Endothelial cell of umbilical vein (primary cell): ENCODE measurements around the gene SPRR2E.

ENCODE experiments used
- CTCF ChIP-seq, 2 donors: IDR thresholded peaks; 1 replicate in 1 of 2; 2 replicates in 1 of 2; pipeline ENCODE4 v1.5.1; 2011; ENCODE audit warnings: low read length in 2 of 2, mild to moderate bottlenecking in 2 of 2, moderate library complexity in 2 of 2, control low read depth in 1 of 2, inconsistent platforms in 1 of 2, low read depth in 1 of 2; ENCODE audit not compliant: insufficient read depth in 1 of 2; ENCODE audit errors: extremely low read depth in 1 of 2
- EZH2 ChIP-seq: IDR thresholded peaks from 2 replicates; pipeline ENCODE4 v1.6.1; 2012; ENCODE audit warnings: borderline replicate concordance, low read depth, mild to moderate bottlenecking, moderate library complexity, low read length, inconsistent platforms; ENCODE audit not compliant: severe bottlenecking
- FOS ChIP-seq: IDR thresholded peaks from 2 replicates; pipeline ENCODE4 v1.6.1; 2011; ENCODE audit warnings: mild to moderate bottlenecking, low read length, moderate library complexity, borderline replicate concordance; ENCODE audit not compliant: insufficient read depth
- GATA2 ChIP-seq: IDR thresholded peaks from 2 replicates; pipeline ENCODE4 v1.7.0; 2011; ENCODE audit warnings: low read depth, mild to moderate bottlenecking, moderate library complexity, mixed read lengths, low read length; ENCODE audit not compliant: insufficient read length, insufficient read depth
- JUN ChIP-seq: IDR thresholded peaks from 2 replicates; pipeline ENCODE4 v1.6.1; 2011; ENCODE audit warnings: borderline replicate concordance, low read depth; ENCODE audit not compliant: insufficient read length, insufficient read depth

GRCh38 chr1:153127296-153127695, 33.0 kb upstream of the SPRR2E start:
- TF ChIP-seq CTCF (IDR thresholded peaks at IDR 0.05; ENCODE audit: extremely low read depth in 1 of 2, insufficient read depth in 1 of 2, low read depth in 1 of 2, low read length in 2 of 2): no peak
- no peak for TF ChIP-seq GATA2
- TF ChIP-seq EZH2: no peak
- no peak for TF ChIP-seq FOS
- no peak for TF ChIP-seq JUN
